GM15510 (cell line): ENCODE data around the gene LRRC8E.

Source experiments
- POLR2A ChIP-seq: IDR thresholded peaks from 3 replicates; pipeline ENCODE4 v1.6.1; 2011; ENCODE audit warnings: borderline replicate concordance; ENCODE audit not compliant: insufficient read length; ENCODE audit errors: extremely low read depth

The LRRC8E gene

DNA sequence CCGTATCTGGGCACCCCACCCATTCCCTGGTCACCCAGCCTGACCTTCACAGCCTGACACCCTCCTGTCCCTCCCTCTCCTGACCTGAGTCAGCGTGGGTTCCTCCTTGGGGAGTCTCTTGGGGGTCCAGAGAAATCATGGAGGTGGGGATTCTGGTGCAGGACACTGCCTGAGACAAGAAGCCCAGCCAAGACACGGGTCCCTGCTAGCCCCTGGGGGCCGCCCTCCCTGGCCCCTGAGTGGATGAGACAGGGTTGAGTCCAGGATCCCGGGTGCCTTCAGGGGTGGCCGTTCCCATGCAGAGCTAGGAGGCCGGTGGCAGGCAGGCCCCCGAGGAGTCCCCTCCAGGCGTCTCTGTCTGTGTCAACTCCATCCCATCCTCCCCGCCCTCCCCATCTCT, 17.0 kb downstream of the LRRC8E start:
- TF ChIP-seq POLR2A = no peak

DNA sequence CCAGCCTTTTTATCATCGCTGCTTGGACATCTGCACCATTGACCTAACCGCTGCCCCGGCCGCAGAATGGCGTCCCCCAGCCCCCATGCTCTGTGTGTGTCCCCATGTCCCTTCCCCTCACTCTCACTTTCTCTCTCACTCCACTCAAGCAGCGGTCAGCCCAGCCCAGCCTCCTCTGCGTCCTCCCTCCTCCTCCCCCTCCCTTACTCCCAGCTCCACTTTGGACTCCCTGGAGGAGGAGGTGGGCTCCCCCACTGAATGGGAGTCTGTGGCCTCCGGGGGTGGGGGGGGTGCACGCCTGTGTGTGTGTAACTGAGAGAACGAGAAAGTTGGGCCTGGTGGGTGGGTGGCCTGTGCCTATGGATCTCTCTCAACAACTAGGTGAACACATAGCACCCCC, 17.5 kb downstream of the LRRC8E start:
- no peak for TF ChIP-seq POLR2A

DNA sequence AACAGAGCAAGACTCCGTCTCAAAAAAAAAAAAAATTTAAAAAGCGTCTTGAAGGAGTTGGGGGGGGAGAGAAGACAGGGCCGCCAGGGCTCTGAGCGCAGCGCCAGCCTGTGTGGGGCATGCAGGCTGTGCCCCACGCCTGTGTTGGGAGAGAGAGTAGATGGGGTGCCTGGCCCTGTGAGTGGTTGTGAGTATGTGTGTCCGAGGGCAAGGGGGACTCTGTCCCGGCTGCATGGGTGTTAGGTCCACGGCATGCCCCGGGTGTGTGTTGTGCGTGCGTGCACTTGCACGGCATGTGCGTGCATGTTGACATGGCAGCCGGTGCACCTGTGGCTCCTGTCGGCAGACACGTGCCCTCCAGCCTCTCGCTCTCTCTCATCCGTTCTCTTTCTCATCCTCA, 18.8 kb downstream of the LRRC8E start:
- no peak for TF ChIP-seq POLR2A

DNA sequence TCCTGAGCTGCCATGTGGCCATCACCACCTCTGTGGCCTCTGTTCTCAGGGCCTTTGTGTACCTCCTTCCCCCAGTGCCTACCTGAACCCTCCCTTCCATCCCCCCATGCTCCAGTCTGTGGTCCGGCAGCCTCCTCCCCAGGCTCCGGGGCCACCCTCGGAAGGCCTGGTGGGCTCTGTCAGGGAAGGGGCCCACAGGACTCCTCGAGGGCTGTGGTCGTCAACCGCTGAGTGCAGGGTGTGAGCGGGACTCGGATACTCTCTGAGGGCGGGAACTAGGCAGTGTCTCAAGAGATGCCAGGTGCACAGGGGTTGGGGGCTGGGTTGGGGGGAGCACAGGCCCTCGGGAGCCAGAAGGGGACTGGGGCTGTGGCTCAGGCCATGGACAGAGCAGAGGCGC, 19.2 kb downstream of the LRRC8E start:
- no peak for TF ChIP-seq POLR2A

DNA sequence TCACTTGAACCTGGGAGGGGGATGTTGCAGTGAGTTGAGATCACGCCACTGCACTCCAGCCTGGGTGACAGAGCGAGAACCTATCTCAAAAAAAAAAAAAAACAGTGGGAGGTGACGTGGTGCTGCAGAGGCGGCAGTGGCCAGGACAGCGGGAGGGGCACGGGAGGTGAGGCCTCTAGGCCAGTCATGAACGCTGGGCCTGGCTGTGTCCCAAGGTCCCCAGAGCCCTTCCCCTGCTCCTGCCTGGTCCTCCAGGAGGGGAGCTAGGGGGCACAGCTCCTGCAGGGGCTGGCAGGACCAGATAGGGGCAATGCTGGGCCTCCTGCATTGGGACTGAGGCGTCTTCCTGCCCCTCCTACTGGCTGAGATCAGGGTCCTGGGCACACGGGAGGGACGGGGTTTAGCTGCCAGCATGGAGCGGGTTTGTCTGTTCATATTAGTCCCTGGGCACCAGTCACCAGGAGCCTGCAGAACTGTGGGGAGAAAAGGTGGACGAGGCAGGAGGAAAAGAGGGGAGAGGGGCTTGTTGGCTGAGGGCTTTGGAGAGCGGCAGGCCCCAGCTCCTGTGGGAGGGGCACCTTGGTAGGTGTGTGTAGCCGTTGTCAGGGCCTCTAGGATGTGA, 19.9 kb downstream of the LRRC8E start:
- TF ChIP-seq POLR2A = no peak

DNA sequence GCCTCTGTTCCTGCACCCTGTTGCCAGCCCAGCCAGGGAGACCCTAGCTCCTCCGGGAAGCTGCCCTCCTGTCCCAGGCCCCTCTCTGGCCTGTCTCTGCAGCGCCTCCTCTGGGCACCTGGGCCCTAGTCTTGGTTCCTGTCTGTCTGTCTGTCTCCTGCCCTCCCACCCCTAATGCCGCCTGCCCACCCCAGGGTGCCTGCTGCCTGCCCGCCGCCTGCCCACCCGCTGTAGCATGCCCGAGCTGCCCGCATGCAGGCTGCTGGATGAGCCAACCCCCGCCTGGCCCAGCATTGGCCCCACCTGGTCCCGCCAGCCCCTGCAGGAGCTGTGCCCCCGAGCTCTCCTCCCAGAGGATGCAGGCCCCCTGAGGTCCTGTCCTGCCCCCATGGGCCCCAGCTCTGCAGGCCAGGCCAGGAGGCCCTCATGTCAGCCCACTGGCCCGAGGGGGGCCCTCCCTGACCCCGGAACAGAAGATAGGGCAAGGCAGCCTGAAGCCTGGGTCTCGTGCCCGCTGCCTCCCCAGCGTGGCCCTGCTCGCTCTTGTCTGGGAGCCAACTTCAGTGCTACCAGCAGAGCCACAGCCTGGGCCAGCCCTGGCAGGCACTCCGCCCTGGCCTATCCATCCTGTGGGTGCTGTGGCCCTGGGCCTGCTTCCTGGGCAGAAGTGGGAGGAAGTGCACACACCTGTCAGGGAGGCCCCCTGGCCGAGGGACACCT, 20.6 kb downstream of the LRRC8E start:
- no peak for TF ChIP-seq POLR2A

DNA sequence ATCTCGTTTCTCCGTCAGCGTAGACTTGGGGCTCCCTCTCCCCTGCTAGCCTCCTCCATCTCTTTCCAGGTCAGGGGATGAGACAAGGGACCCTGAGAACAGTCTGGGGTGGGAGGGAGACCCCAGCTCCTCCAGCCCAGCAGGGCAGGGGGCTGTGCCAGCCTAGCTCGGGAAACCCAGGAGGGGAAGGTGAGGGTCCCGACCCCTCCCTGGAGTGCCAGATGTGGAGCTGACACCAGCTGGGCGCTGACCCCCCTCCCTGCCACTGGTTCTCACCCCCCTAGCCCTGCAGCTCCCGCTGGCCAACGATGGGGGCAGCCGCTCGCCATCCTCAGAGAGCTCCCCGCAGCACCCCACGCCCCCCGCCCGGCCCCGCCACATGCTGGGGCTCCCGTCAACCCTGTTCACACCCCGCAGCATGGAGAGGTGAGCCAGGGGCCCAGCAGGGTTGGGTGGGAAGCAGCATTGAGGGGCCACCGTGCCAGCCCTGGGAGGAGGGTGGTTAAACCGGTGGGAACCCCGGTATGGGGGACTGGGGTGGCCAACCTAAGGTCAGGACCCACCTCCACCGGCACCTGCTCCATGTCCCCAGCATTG, 21.3 kb downstream of the LRRC8E start:
- no peak for TF ChIP-seq POLR2A

DNA sequence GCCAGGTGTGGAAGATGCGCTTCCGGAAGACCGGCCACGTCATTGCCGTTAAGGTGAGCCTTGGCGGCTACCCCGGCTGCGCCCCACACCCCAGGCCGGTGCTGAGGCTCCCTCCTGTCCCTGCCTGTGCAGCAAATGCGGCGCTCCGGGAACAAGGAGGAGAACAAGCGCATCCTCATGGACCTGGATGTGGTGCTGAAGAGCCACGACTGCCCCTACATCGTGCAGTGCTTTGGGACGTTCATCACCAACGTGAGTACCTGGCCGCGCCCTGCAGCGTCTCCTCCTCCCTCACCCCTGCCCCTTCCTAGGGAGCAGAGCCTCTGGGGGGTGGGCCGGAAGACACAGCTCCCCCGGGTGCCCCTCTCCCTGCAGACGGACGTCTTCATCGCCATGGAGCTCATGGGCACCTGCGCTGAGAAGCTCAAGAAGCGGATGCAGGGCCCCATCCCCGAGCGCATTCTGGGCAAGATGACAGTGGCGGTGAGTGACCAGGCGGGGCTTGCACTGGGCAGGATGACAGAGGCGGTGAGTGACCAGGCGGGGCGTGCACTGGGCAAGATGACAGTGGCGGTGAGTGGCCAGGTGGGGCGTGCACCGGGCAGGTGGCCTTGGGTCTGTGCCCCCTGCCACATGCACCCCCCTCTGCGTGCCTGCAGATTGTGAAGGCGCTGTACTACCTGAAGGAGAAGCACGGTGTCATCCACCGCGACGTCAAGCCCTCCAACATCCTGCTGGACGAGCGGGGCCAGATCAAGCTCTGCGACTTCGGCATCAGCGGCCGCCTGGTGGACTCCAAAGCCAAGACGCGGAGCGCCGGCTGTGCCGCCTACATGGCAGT, 22.2 kb downstream of the LRRC8E start:
- TF ChIP-seq POLR2A = peak; percentile 13

DNA sequence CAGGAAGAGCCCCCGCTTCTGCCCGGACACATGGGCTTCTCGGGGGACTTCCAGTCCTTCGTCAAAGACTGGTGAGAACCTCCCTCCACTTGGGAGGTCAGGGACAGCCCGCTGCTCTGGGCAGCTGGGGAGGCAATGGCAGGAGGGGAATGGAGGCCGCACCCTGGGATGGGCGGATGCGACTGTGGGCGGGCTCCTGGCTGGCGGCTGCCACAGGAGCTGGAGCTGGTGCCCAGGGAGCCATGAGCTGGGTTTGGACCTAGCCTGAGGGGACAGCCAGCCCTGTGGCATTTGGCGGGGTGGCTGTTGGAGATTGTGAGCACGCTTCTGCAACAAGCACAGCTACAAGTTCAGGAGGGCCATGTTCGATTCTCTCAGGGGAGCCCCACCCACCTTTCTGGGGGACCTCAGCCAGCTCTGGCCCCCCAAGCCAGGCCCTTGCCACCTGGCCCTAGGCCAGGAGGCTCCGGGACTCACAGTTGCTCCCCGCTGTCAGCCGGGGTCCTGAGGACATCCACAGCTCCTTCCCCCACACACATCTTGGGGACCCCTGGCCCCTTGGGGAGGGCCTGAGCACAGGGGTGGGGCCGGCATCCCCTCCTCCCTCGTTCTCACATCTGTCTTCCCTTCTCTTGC, 23.3 kb downstream of the LRRC8E start:
- no peak for TF ChIP-seq POLR2A

DNA sequence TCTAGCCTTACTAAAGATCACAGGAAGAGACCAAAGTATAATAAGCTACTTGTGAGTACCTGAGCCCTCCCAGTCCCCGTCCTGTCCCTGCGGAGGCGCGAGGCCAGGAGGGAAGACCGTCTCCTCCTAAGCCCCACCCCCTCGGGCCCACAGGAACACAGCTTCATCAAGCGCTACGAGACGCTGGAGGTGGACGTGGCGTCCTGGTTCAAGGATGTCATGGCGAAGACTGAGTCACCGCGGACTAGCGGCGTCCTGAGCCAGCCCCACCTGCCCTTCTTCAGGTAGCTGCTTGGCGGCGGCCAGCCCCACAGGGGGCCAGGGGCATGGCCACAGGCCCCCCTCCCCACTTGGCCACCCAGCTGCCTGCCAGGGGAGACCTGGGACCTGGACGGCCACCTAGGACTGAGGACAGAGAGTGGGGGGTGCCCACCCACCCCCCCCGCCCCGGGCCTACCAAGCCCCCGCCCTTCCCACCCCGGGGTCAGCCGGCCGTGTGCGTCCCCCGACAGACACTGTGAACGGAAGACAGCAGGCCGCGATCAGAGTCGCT, 23.9 kb downstream of the LRRC8E start:
- TF ChIP-seq POLR2A = no peak

DNA sequence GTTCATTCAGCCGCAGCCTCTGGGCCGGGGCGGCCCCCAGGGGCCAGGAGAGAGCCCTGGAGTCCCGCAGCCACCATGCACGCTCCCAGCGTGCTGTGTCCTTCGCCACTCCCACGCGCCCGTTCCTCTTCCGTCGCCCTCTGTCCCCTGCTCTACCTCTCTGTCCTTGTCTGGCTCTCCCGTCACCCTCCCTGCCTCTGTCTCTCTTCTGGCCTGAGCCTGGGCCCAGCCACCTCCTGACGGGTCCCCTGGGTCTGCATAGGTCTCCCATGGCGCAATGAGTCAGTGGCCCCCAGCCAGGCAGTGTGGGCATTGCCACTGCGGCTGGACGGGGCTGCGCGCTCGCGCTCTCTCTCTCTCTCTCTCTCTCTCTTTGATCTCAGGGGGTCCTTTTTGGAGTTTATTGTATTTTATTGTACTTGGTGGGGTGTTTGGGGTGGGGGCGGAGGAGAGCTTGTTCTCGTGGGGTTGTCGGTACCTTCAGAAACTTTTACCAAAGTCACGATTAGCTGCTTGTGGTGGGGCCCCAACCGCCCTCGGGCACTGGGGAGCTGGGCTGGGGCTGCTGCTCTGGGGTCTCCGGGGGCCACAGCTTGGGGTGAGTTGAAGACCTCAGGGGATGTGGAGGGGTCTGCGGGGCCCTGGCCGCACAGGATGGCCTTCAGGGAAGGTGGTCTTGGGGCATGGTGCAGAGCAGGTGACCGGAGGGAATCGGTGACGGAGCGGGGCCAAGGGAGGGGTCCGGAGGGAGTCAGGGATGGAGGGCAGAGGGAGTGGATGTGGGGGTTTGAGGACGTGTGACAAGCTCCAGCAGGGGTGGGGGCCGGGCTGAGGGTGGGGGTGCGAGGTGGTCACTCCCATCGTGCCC, 24.6 kb downstream of the LRRC8E start:
- TF ChIP-seq POLR2A = no peak

DNA sequence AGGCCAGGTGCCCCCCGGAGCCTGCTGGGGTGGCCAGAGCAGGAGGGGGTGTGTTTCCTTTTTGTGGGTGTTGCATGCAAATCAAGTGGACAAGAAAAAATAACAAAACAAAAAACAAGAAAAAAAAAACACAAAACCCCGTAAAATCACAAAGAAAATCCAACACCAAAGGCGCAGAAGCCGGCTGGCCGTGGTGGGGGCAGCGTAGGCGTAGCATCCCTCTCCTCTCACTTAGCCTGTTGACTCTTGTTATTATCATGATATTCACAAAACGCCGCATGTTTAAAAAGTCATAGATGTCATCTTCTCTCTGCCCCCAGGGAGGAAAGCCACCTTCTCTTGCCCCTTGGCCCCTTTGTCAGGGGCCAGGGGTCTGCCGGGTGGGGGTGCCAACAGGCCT, 25.3 kb downstream of the LRRC8E start:
- no peak for TF ChIP-seq POLR2A

DNA sequence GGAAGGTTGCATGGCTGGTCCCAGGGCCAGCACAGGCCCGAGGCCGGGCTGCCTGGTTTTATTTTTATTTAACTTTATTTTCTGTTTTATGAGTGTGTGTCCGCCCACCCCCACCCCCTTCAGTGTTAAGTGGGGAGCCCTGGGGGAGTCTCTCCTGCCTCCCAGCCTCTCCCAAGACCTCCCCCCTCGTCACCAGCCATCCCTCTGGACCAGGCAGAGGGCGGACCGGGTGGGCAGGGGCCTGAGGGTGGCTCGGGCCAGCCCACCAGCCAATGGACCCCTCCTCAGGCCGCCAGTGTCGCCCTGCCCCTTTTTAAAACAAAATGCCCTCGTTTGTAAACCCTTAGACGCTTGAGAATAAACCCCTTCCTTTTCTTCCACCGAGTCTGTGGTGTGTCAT, 25.8 kb downstream of the LRRC8E start:
- no peak for TF ChIP-seq POLR2A
